Smooth muscle cell of the coronary artery (primary cell): Measurements from ENCODE around the gene LOXL3. TPM values are rescaled to one million over a fixed set of nuclear protein-coding genes. Genes with fewer than 3 reads are reported as not detected.

ENCODE experiments used
- total RNA-seq: library from RNA; depleted of rRNA; stranded (reverse); fragments of >200 nt; gene quantifications from 2 replicates; pipeline ENCODE4 v1.2.3, GENCODE V29; 2014; ENCODE audit warnings: low replicate concordance

Gene LOXL3
- total RNA-seq: 25.5 and 62.8 TPM in 2 replicates

GRCh38 chr2:74553892-74554819, at the start of gene LOXL3, which contains the start of gene DOK1:
LOXL3 (minus strand) TSS chr2:74553942; CDS start chr2:74552634, 1,308 bp downstream.
DOK1 (plus strand) TSS chr2:74554720; CDS start chr2:74554755, 35 bp downstream.

DNA sequence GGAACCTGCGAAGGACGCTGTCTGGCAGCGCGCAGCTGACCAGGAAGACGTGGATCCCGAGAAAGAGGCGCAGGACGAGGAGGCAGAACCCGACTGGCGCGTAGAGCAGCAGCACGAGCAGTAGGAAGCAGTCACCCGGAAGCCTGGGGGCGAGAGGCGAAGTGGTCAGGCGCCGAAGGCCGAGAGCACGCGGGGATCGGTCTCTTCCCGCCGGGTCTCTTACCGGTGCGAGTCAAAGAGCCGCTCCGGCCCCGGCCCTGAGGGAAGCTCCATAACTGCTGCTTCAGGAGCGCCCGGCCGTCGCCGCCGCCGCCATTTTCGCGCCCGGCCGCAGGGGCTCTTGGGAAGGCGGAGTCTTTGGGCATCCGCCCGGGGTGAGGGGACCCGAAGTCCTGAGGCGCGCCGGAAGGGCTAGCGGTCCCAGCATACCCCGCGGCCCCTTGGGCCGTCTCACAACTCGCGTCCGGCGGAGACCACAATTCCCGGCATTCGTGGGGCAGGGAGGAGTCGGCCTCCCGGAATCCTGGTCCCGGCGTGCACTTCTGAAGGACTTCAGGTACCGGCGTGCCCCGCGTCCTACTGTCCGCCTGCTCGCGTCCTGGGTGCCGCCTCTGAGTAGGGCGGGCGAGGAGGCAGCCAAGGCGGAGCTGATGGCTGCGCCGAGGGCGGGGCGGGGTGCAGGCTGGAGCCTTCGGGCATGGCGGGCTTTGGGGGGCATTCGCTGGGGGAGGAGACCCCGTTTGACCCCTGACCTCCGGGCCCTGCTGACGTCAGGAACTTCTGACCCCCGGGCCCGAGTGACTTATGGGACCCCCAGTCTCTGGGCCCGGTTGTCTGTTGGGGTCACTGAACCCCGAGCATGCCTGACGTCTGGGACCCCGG, 24.1 kb downstream of the LOXL3 start, which contains the start of the genes AUP1 and HTRA2:
AUP1 (minus strand) TSS at position 350 of the 882 bp plus-strand sequence; CDS start at position 273, 77 bp downstream.
HTRA2 (plus strand) TSS at position 577 of the 882 bp plus-strand sequence; CDS start at position 651, 74 bp downstream.

DNA sequence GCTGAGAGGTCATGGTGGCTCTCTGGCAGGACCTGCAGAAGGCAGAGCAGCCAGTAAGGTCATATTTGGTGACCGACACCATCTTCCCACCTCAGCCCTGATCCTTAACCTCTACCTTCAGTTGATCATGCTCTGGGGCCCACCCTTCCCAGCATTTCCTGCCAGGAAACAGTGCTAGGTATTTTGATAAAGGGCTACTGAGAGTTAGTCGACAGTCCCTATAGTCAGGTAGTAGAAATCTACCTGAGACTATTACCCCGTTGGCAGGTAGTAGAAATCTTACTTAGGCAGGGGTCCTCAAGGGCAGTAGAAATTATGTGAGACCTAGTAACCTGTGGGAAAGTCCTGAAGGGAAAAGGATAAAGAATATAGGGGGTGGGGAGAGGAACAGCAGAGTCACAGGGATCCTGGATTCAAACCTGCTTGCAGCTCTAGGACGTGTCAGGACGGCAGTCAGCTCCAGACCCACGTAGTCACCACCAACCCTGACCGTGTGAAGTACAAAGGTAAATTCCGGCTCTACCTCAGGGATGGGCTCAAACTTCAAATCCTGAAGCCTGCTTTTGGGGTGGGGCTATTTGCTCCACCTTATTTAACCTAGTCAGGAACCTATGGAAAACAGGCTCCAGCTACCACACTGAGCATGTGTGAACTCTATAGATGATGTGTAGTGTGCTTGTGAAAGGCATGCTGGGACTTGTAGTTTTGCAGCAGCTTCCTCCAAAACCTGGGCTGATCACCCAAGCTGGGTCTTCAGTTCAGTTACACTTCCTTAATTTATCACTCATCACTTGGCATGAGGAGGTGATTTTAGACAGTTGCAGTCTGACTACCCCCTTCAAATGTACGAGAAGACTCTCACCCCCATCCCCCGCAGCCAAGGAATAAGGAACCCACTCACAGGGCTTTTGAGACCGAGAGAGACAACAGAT, 27.8 kb downstream of the LOXL3 start, which contains the start of gene DQX1:
DQX1 (minus strand) TSS at position 515 of the 932 bp plus-strand sequence; CDS start at position 13, 502 bp downstream.

GRCh38 chr2:74514368-74515270, 39.1 kb downstream of the LOXL3 start, which contains the start of gene TLX2:
TLX2 (plus strand) TSS chr2:74514450; CDS start chr2:74514807, 357 bp downstream.

DNA sequence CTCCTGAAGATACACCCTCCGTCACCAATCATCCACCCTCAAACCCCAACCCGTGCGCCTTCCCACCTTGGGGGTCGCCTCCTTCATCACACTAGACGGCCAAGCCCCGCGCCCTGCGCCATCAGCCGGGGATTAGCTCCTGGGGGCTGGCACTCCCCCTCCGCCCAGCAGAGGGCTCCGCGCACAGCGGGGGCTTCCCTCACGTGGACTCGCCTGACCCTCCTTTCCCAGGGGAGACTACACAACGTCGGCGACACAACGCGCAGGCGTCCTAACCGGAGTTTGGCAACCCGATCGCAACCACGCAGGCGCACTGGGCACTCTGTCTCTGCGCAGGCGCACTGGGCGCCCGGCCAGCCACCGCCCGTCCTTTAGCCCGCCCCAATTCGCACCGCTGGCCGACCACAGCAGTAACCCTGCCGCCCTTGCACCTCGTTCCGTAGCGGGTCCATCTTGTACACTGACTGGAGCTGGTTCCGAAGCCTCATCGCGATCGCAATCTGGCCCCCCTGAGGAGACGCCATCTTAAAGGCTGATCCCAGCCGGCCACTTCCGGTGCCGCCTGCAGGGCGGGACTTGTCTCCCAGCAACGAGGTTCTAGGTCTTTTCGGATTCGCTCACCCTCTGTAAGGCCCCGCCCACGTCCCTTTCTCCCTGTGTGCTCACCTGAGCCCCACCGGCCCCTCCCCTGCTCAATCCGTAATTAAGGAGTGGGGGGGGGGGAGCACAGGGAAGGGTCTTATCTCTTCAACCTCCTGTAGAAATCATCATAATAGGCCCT, 46.4 kb downstream of the LOXL3 start, which contains the start of gene PCGF1:
PCGF1 (minus strand) TSS at position 551 of the 781 bp plus-strand sequence; CDS start at position 524, 27 bp downstream.

GRCh38 chr2:74499267-74499939, 54.3 kb downstream of the LOXL3 start, which contains the start of gene LBX2:
LBX2 (minus strand) TSS chr2:74499603; CDS start chr2:74499537, 66 bp downstream.

DNA sequence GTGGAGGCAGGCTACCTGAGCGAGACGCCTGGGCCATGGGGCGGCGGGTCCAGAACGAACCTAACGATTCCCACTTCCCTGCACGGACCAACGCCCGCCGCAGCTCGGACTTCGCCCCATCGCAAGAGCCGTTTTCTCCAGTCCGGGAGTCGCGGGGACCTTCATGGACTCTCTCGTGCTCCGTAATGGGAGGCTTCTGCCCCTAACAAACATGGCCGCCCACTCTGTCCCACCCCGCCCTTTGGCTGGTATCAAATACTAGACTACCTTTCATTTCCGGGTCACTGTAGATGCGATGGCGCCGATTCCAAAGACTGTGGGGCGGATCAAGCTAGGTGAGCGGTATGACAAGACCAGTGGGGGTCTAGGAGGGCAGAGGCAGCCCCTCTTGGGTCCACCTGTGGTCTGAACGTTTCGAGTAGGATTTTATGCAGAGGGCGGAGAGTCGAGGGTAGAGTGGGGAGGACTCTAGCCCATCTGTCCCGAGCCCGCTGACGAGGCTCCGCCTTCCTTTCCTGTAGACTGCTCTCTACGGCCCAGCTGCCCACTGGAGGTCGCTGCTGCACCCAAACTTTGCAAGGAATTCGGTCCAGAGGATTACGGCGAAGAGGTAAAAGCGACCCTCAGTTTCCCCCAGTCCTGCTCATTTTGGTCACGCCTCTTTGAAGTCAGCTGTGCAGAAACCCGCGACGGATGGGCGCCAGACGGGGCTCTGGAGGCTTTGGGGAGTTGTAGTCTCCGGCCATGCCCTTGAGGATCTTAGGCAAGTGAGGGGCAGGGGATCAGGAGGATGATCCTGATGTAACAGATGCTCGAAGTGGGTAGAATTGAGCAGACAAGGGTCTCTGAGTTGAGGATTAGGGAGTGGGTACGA, 70.7 kb downstream of the LOXL3 start, which contains the start of the genes CCDC142 and TTC31:
CCDC142 (minus strand) TSS at position 198 of the 874 bp plus-strand sequence; CDS start at position 37, 161 bp downstream.
TTC31 (plus strand) TSS at position 281 of the 874 bp plus-strand sequence; CDS start at position 296, 15 bp downstream.

Other genes with a start within 250 kb of the LOXL3 start
- gene SLC4A5, start 210.5 kb downstream of the LOXL3 start, total RNA-seq: 0.08 TPM in 1 of 2 replicates, not detected in the other
- 180 and 332 TPM in 2 replicates for gene DCTN1, start 173.6 kb downstream of the LOXL3 start, total RNA-seq
- 0.59 and 0.98 TPM in 2 replicates for gene C2orf81, start 132.3 kb downstream of the LOXL3 start, total RNA-seq
- 31.8 and 40.5 TPM in 2 replicates for gene WDR54, start 132.2 kb downstream of the LOXL3 start, total RNA-seq
- 11.0 and 16.5 TPM in 2 replicates for gene RTKN, start 112.0 kb downstream of the LOXL3 start, total RNA-seq
- gene INO80B, start 98.9 kb downstream of the LOXL3 start, total RNA-seq: 9.2 and 41.0 TPM in 2 replicates
- 68.7 and 75.7 TPM in 2 replicates for gene WBP1, start 95.5 kb downstream of the LOXL3 start, total RNA-seq
- 42.6 and 54.5 TPM in 2 replicates for gene MOGS, start 88.6 kb downstream of the LOXL3 start, total RNA-seq
- gene MRPL53, start 81.3 kb downstream of the LOXL3 start, total RNA-seq: 54.0 and 95.4 TPM in 2 replicates
- 14.8 and 20.5 TPM in 2 replicates for gene CCDC142, start 70.9 kb downstream of the LOXL3 start, total RNA-seq
- 7.8 and 8.2 TPM in 2 replicates for gene TTC31, start 70.9 kb downstream of the LOXL3 start, total RNA-seq
- 0.30 and 0.94 TPM in 2 replicates for gene LBX2, start 54.3 kb downstream of the LOXL3 start, total RNA-seq
- gene PCGF1, start 46.2 kb downstream of the LOXL3 start, total RNA-seq: 21.1 and 36.6 TPM in 2 replicates
- not detected in 2 replicates for gene TLX2, start 39.5 kb downstream of the LOXL3 start, total RNA-seq
- gene DQX1, start 27.7 kb downstream of the LOXL3 start, total RNA-seq: not detected in 2 replicates
- gene AUP1, start 24.2 kb downstream of the LOXL3 start, total RNA-seq: 78.0 and 99.1 TPM in 2 replicates
- 41.3 and 60.8 TPM in 2 replicates for gene HTRA2, start 24.0 kb downstream of the LOXL3 start, total RNA-seq
- gene DOK1, start 778 bp upstream of the LOXL3 start, total RNA-seq: 21.3 and 32.8 TPM in 2 replicates
- gene M1AP, start 94.4 kb upstream of the LOXL3 start, total RNA-seq: 0.08 TPM in 1 of 2 replicates, not detected in the other
- 5.5 and 5.6 TPM in 2 replicates for gene SEMA4F, start 100.3 kb upstream of the LOXL3 start, total RNA-seq